Ovary (tissue), 9 donors: Measurements from ENCODE around the gene SCARB2. TPM values are rescaled to one million over a fixed set of nuclear protein-coding genes. Genes with fewer than 3 reads are reported as not detected.

ENCODE experiments used
- DNase-seq, 5 donors: peaks; one replicate each; pipeline ENCODE4 v3.0.0-alpha.2; 2019 to 2020
- H3K27ac ChIP-seq, 2 donors: fragments of 200-600 bp; one replicate each; pipeline versions ENCODE4 v1.5.1 to v1.8.0; 2019 to 2022
- H3K27me3 ChIP-seq: fragments of 200-600 bp; one replicate; pipeline ENCODE4 v1.8.0; 2022
- H3K36me3 ChIP-seq: fragments of 200-600 bp; sonication (generic); one replicate; pipeline ENCODE4 v1.5.1; 2019
- H3K4me1 ChIP-seq: one replicate; pipeline ENCODE4 v1.8.1; 2013; ENCODE audit warnings: mild to moderate bottlenecking, moderate library complexity; ENCODE audit not compliant: insufficient read depth
- H3K4me3 ChIP-seq: fragments of 200-600 bp; sonication (generic); one replicate; pipeline ENCODE4 v1.5.1; 2017
- H3K9me3 ChIP-seq, 2 donors: fragments of 200-600 bp in 1 of 2; sonication (generic) in 1 of 2; one replicate each; pipeline versions ENCODE4 v1.5.1 to v1.8.1; 2013 to 2019; ENCODE audit warnings: mild to moderate bottlenecking in 1 of 2, moderate library complexity in 1 of 2
- EP300 ChIP-seq: sonication (generic); formaldehyde crosslinking; IDR thresholded peaks from one replicate; pipeline ENCODE4 v1.6.1; 2017; ENCODE audit warnings: antibody characterized with exemption
- POLR2A ChIP-seq: fragments of 450-650 bp; IDR thresholded peaks from one replicate; pipeline ENCODE4 v1.6.1; 2017; ENCODE audit warnings: antibody characterized with exemption, mild to moderate bottlenecking, moderate library complexity
- WGBS, 3 donors: extraction: QIAGEN DNeasy Blood & Tissue Kit in 1 of 3; methylation state at CpG; one replicate each; pipeline versions ENCODE4 v1.1.5 to v1.1.7; 2013 to 2017; 5-methylcytosine and 5-hydroxymethylcytosine counted together
- intact Hi-C, 4 donors: fragments of 100-400 bp; cut with DNase I; formaldehyde crosslinking; loops; one replicate each; pipeline versions ENCODE4 v1.11.0 to v1.15.1; 2022 to 2023
- polyA plus RNA-seq, 2 donors: library from polyadenylated mRNA; stranded (reverse); fragments of 200-250 nt in 1 of 2; fragments of 350-450 nt in 1 of 2; fragmentation: Illumina TruSeq in 1 of 2; extraction: RNeasy Lipid Tissue Mini Kit (QIAGEN cat#74804) in 1 of 2; gene quantifications; one replicate each; pipeline ENCODE4 v1.2.3, GENCODE V29; 2013 to 2014
- total RNA-seq, 7 donors: library from RNA; depleted of rRNA in 2 of 7; stranded (reverse); fragments of >200 nt in 2 of 7; fragmentation: NEBNext Ultra II Directional in 3 of 7; extraction: Animal tissue kit (Norgen Biotek cat#: 25700) in 3 of 7; gene quantifications; one replicate each; pipeline versions ENCODE4 v1.1.0 to v1.2.4, GENCODE V29; 2016 to 2023
- TF ChIP-seq, protein P1 (sequence below), 3 donors: fragments of 450-650 bp in 2 of 3; fragments of 200-600 bp in 1 of 3; IDR thresholded peaks; one replicate each; pipeline versions ENCODE4 v1.5.1 to v1.8.0; 2016 to 2022; ENCODE audit warnings: antibody characterized with exemption in 3 of 3, mild to moderate bottlenecking in 1 of 3
- donor health status: DM: no; HTN: no; CAD: no; lungs with moderate emphysema.
- donor health status: DM: no; HTN: no; CAD: no.
- donor health status: Bipolar disorder and iron deficiency.
- donor health status: DM: yes; HTN: yes; CAD: no.
- donor health status: DM: no; HTN: no; CAD: no.
- donor health status: DM: yes; HTN: yes; CAD: no.

SCARB2 gene
- total and polyA plus RNA-seq, 9 donors = 83.1 to 239 (median 132) TPM

DNA sequence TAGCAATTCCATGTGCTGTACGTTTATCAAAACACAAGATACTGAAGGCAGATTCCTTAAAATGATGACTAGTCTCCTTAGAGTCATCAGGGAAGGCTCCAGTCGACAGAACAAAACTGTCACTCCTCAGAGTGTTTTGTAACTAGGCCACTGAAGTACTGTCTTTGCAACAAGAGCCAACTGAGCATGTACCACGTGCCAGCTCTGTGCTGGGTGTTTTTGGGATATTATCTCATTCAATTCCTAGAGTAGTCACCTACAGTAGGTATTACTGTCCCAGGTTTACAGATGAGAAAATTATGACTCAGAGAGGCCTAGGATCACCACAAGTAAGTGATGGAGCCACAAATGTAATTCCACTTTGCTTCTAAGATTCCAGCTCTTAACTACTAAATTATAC, 47.1 kb downstream of the SCARB2 start:
- WGBS, 3 donors = 82 to 86% (median 83%) methylated on average over 3 of the region's 3 CpGs
- no peaks in the 10 kb centered on the region for H3K36me3 ChIP-seq
- intact Hi-C loops = no loop called here
- H3K4me1 ChIP-seq = no peaks in the 10 kb centered on the region
- no peak overlapping the region for H3K27ac ChIP-seq
- H3K4me3 ChIP-seq = no peak overlapping the region
- H3K9me3 ChIP-seq = no peaks in the 10 kb centered on the region
- no peaks in the 10 kb centered on the region for H3K27me3 ChIP-seq
- no peak for TF ChIP-seq POLR2A
- no peak for TF ChIP-seq EP300
- TF ChIP-seq, protein P1, sequence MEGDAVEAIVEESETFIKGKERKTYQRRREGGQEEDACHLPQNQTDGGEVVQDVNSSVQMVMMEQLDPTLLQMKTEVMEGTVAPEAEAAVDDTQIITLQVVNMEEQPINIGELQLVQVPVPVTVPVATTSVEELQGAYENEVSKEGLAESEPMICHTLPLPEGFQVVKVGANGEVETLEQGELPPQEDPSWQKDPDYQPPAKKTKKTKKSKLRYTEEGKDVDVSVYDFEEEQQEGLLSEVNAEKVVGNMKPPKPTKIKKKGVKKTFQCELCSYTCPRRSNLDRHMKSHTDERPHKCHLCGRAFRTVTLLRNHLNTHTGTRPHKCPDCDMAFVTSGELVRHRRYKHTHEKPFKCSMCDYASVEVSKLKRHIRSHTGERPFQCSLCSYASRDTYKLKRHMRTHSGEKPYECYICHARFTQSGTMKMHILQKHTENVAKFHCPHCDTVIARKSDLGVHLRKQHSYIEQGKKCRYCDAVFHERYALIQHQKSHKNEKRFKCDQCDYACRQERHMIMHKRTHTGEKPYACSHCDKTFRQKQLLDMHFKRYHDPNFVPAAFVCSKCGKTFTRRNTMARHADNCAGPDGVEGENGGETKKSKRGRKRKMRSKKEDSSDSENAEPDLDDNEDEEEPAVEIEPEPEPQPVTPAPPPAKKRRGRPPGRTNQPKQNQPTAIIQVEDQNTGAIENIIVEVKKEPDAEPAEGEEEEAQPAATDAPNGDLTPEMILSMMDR (IDR thresholded peaks at IDR 0.05) = no peak
- no peak for DNase-seq

DNA sequence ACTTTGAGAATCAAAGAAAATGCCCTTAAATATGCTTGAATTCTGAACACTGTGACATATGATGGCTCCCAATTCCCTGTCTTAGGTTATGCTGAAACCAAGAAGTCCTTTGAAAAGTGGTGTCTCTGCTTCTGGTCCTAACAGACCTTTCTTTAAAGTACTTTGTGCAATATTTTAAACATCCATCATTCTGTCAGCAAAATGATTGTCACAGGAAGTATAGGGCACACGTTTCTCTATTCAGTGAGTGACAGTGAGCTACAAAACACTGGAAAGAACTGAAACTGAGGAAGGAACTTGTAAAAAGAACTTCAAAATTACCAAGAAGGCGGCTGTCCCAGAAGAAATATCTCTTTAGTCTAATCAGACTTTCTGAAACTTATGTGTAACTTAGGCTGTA, 53.3 kb downstream of the SCARB2 start:
- TF ChIP-seq POLR2A (no peak), EP300 (no peak)
- TF ChIP-seq, protein P1 (IDR thresholded peaks at IDR 0.05) = no peak
- intact Hi-C loops = no loop called here
- no peak overlapping the region for H3K4me3 ChIP-seq
- WGBS, 3 donors = 57 to 77% (median 76%) methylated on average over 2 of the region's 2 CpGs
- no peaks in the 10 kb centered on the region for H3K36me3 ChIP-seq
- DNase-seq = no peak
- H3K27me3 ChIP-seq = no peaks in the 10 kb centered on the region
- no peaks in the 10 kb centered on the region for H3K9me3 ChIP-seq
- H3K4me1 ChIP-seq = peaks cover 4% of the 10 kb centered on the region
- H3K27ac ChIP-seq = no peak overlapping the region

DNA sequence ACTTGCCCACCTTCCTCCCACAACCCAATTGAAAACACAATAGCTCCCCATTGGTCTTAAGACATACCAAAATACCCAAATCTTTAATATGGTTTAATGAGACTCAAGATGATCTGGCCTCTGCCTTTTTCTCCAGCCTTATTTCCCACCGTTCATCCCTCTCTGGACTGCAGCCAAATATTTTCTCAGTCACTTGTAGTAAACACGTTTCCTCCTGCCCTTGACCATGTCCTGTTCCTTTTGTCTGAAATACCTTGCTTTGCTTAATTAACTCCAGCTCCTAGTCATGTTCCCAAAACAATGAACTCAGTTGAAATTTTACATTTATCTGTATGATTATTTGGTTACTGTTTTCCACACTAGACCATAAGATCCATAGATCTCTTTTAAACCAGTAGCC, 57.0 kb downstream of the SCARB2 start:
- no peak overlapping the region for H3K4me3 ChIP-seq
- no peak overlapping the region for H3K27ac ChIP-seq
- no peaks in the 10 kb centered on the region for H3K9me3 ChIP-seq
- TF ChIP-seq, protein P1 (IDR thresholded peaks at IDR 0.05) = no peak
- TF ChIP-seq EP300 (no peak), POLR2A (no peak)
- WGBS, 3 donors = 0 to 6% (median 2%) methylated on average over 2 of the region's 2 CpGs
- no peak for DNase-seq
- no peaks in the 10 kb centered on the region for H3K27me3 ChIP-seq
- no peaks in the 10 kb centered on the region for H3K36me3 ChIP-seq
- peaks cover 4% of the 10 kb centered on the region for H3K4me1 ChIP-seq
- intact Hi-C loops = no loop called here

DNA sequence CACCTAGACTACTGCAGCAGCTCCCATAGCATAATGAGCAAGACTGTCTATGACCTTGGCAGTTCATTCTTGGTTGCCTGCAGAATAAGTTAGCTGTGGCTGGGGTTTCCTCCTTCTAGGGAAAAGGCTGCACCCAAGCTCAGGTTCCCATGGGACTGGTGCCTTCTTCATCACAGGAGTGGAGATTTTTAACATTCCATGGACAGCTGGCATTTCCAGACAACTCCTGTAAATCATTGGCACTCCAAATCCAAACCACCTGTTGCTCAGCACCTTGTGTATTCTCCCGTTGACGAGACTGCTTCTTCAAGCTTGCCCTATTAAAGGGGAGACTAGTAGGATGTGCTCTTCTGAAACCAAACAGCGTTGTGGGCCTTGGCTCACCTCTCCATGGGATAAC, 57.6 kb downstream of the SCARB2 start:
- TF ChIP-seq POLR2A (no peak), EP300 (no peak)
- TF ChIP-seq, protein P1 (IDR thresholded peaks at IDR 0.05) = no peak
- Histone ChIP-seq H3K4me1 (peaks cover 4% of the 10 kb centered on the region), H3K27ac (no peak overlapping the region), H3K27me3 (no peaks in the 10 kb centered on the region), H3K4me3 (no peak overlapping the region), H3K9me3 (no peaks in the 10 kb centered on the region), H3K36me3 (no peaks in the 10 kb centered on the region)
- no peak for DNase-seq
- intact Hi-C loops = no loop called here
- WGBS, 3 donors = 73 to 79% (median 74%) methylated on average over 3 of the region's 3 CpGs

DNA sequence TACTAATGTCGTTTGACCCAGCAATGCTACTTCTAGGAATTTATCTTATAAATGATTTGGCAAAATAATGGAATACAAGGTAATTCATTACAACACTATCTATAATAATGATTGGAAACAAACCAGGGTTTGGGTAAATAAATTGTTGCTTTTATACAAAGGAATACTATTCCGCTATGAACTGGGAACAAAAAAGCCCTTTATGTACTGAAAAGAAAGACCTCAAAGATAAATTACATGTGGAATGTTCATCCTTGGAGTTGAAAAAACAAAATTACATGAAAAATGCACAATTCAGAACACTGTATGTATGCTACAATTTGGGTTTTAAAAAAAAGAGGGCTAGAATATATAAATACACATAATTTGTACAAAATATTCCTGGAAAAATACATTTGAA, 60.3 kb downstream of the SCARB2 start:
- no peak for DNase-seq
- intact Hi-C loops = no loop called here
- H3K4me1 ChIP-seq = peaks cover 6% of the 10 kb centered on the region
- no peaks in the 10 kb centered on the region for H3K9me3 ChIP-seq
- H3K36me3 ChIP-seq = no peaks in the 10 kb centered on the region
- no peak overlapping the region for H3K27ac ChIP-seq
- no peak for TF ChIP-seq EP300
- TF ChIP-seq, protein P1 (IDR thresholded peaks at IDR 0.05) = no peak
- no peak for TF ChIP-seq POLR2A
- no peaks in the 10 kb centered on the region for H3K27me3 ChIP-seq
- H3K4me3 ChIP-seq = no peak overlapping the region
- WGBS, 3 donors = 74 to 83% (median 79%) methylated on average over 2 of the region's 2 CpGs
